A549 (cell line): ENCODE measurements around the gene STS. TPM values are rescaled to one million over a fixed set of nuclear protein-coding genes. Genes with fewer than 3 reads are reported as not detected.

Experiments
- ATAC-seq, 2 experiments: fragments of 200-7000 bp in 1 of 2; fragments of >200 bp in 1 of 2; cut with Nextera tagmentation in 1 of 2; cut with Tn5 transposase in 1 of 2; 3 replicates each; pipeline versions ENCODE4 v1.8.0 to v1.9.1; 2018 to 2020; ENCODE audit warnings: mild to moderate bottlenecking in 1 of 2, moderate library complexity in 1 of 2
- CTCF ChIA-PET: fragments of 300-600 bp; sonication (Branson Sonifier 250); formaldehyde crosslinking; extraction: SDS; loops from one replicate; lab custom pipeline; 2021; ENCODE audit warnings: antibody characterized with exemption, inconsistent platforms; lab: Yijun Ruan, JAX
- POLR2A ChIA-PET: fragments of 350-600 bp; formaldehyde crosslinking; extraction: SDS; loops from one replicate; lab custom pipeline; 2021; ENCODE audit warnings: antibody characterized with exemption, inconsistent platforms; lab: Yijun Ruan, JAX
- DNase-seq, 2 experiments: peaks; one replicate each; pipeline versions ENCODE4 v3.0.0 to v3.0.0-alpha.2; 2011 to 2016; ENCODE audit warnings: low read depth in 1 of 2, low spot score in 1 of 2
- FAIRE-seq: peaks from 2 replicates; lab custom pipeline; 2011; peaks lifted over from hg19 to GRCh38; lab: Jason Lieb, UNC
- H3K27ac ChIP-seq, 2 experiments: fragments of >200 bp; sonication (Bioruptor Twin); formaldehyde crosslinking; 3 replicates each; pipeline ENCODE4 v1.5.1; 2016 to 2017
- H3K4me1 ChIP-seq: fragments of >200 bp; sonication (Bioruptor Twin); formaldehyde crosslinking; 3 replicates; pipeline ENCODE4 v1.6.1; 2016
- H3K4me2 ChIP-seq: fragments of >200 bp; sonication (Bioruptor Twin); formaldehyde crosslinking; 3 replicates; pipeline ENCODE4 v1.6.1; 2016
- H3K4me3 ChIP-seq: fragments of >200 bp; sonication (Bioruptor Twin); formaldehyde crosslinking; 3 replicates; pipeline ENCODE4 v1.5.1; 2016
- H3K9me3 ChIP-seq: fragments of >200 bp; sonication (Bioruptor Twin); formaldehyde crosslinking; 3 replicates; pipeline ENCODE4 v1.6.1; 2016
- CBX2 ChIP-seq: fragments of 200-600 bp; sonication (generic); IDR thresholded peaks from 2 replicates; pipeline ENCODE4 v1.6.1; 2016; ENCODE audit warnings: low read depth, mild to moderate bottlenecking, borderline replicate concordance
- CEBPB ChIP-seq, 2 experiments: fragments of >200 bp in 1 of 2; sonication (Bioruptor Twin) in 1 of 2; formaldehyde crosslinking in 1 of 2; IDR thresholded peaks; 2 replicates each; pipeline ENCODE4 v1.6.1; 2012 to 2016
- EHF ChIP-seq: fragments of 250-450 bp; sonication (Bioruptor Pico); IDR thresholded peaks from 2 replicates; pipeline ENCODE4 v1.5.0; 2020; ENCODE audit warnings: mild to moderate bottlenecking
- EP300 ChIP-seq, 2 experiments: fragments of >200 bp; sonication (Bioruptor Twin); formaldehyde crosslinking; IDR thresholded peaks; 2 replicates in 1 of 2; 3 replicates in 1 of 2; pipeline ENCODE4 v1.6.1; 2016 to 2017
- ESRRA ChIP-seq: fragments of 150-350 bp; IDR thresholded peaks from 2 replicates; pipeline ENCODE4 v1.6.1; 2014; ENCODE audit warnings: mild to moderate bottlenecking, low read length, borderline replicate concordance
- HEYL ChIP-seq: fragments of 250-450 bp; sonication (Bioruptor Pico); IDR thresholded peaks from 2 replicates; pipeline ENCODE4 v1.8.0; 2021; ENCODE audit warnings: mild to moderate bottlenecking, moderate library complexity
- HOXA7 ChIP-seq: fragments of 250-450 bp; sonication (Bioruptor Pico); IDR thresholded peaks from 2 replicates; pipeline ENCODE4 v1.5.0; 2020; ENCODE audit warnings: mild to moderate bottlenecking, moderate library complexity
- HOXB5 ChIP-seq: fragments of 250-450 bp; sonication (Bioruptor Pico); IDR thresholded peaks from 2 replicates; pipeline ENCODE4 v1.5.0; 2020; ENCODE audit warnings: mild to moderate bottlenecking, moderate library complexity
- JUN ChIP-seq, 2 experiments: fragments of >200 bp; sonication (Bioruptor Twin); formaldehyde crosslinking; IDR thresholded peaks; 2 replicates in 1 of 2; 3 replicates in 1 of 2; pipeline ENCODE4 v1.6.1; 2016 to 2017
- KDM1A ChIP-seq: fragments of 200-600 bp; sonication (generic); IDR thresholded peaks from 2 replicates; pipeline ENCODE4 v1.6.1; 2016; ENCODE audit warnings: low read depth, mild to moderate bottlenecking
- KDM5A ChIP-seq: fragments of 200-600 bp; sonication (generic); IDR thresholded peaks from 2 replicates; pipeline ENCODE4 v1.6.1; 2016; ENCODE audit warnings: antibody characterized with exemption, mild to moderate bottlenecking
- NFE2L2 ChIP-seq: fragments of 150-350 bp; conservative IDR thresholded peaks from 2 replicates; pipeline ENCODE4 v1.6.1; 2014; ENCODE audit warnings: low read length
- NR3C1 ChIP-seq: fragments of >200 bp; sonication (Bioruptor Twin); formaldehyde crosslinking; IDR thresholded peaks from 3 replicates; pipeline ENCODE4 v1.6.1; 2017
- PBX3 ChIP-seq: IDR thresholded peaks from 2 replicates; pipeline ENCODE4 v1.6.1; 2012
- POLR2AphosphoS2 ChIP-seq: conservative IDR thresholded peaks from 2 replicates; pipeline ENCODE4 v1.6.1; 2012; ENCODE audit warnings: low read length, improper control_type of control experiment, inconsistent platforms
- RARB ChIP-seq: fragments of 250-450 bp; sonication (Bioruptor Pico); IDR thresholded peaks from 2 replicates; pipeline ENCODE4 v1.8.0; 2021; ENCODE audit warnings: mild to moderate bottlenecking, moderate library complexity
- RCOR1 ChIP-seq: fragments of 150-350 bp; IDR thresholded peaks from 2 replicates; pipeline ENCODE4 v1.6.1; 2014; ENCODE audit warnings: antibody characterized with exemption, low read length, low read depth
- ZNF302 ChIP-seq: fragments of 250-450 bp; sonication (Bioruptor Pico); IDR thresholded peaks from 2 replicates; pipeline ENCODE4 v1.9.0; 2021; ENCODE audit warnings: inconsistent platforms, mild to moderate bottlenecking, moderate library complexity
- ZSCAN20 ChIP-seq: fragments of 250-450 bp; sonication (Bioruptor Pico); IDR thresholded peaks from 2 replicates; pipeline ENCODE4 v1.8.0; 2022; ENCODE audit warnings: mild to moderate bottlenecking, moderate library complexity
- WGBS: methylation state at CpG from one replicate; pipeline ENCODE4 v1.1.6; 2017; ENCODE audit errors: missing lambda C conversion rate; 5-methylcytosine and 5-hydroxymethylcytosine counted together
- polyA plus RNA-seq, 4 experiments: library from polyadenylated mRNA; depleted of rRNA in 3 of 4; stranded (reverse); fragments of >200 nt; fragmentation: RNase III in 1 of 4; extraction: RNeasy Plus Mini Kit Qiagen cat#74134 plus additional on column Dnase treatment in 1 of 4; gene quantifications; 2 replicates in 3 of 4; 3 replicates in 1 of 4; pipeline ENCODE4 v1.2.3, GENCODE V29; 2011 to 2017
- TF ChIP-seq, protein P1 (sequence below): fragments of 150-350 bp; IDR thresholded peaks from 2 replicates; pipeline ENCODE4 v1.6.1; 2014; ENCODE audit warnings: low read depth, mild to moderate bottlenecking, low read length
- TF ChIP-seq, protein P2 (sequence below): fragments of 250-450 bp; sonication (Bioruptor Pico); IDR thresholded peaks from 2 replicates; pipeline ENCODE4 v1.5.0; 2021; ENCODE audit warnings: mild to moderate bottlenecking, moderate library complexity, borderline replicate concordance
- TF ChIP-seq, protein P3 (sequence below): fragments of 200-600 bp; sonication (generic); IDR thresholded peaks from 2 replicates; pipeline ENCODE4 v1.6.1; 2016; ENCODE audit warnings: antibody characterized with exemption, mild to moderate bottlenecking, moderate library complexity
- TF ChIP-seq, protein P4 (sequence below): fragments of 450-650 bp; IDR thresholded peaks from 2 replicates; pipeline ENCODE4 v1.6.1; 2014; ENCODE audit warnings: antibody characterized with exemption
- TF ChIP-seq, protein P5 (sequence below): fragments of 250-450 bp; sonication (Bioruptor Pico); IDR thresholded peaks from 2 replicates; pipeline ENCODE4 v1.5.0; 2020; ENCODE audit warnings: low read depth, mild to moderate bottlenecking, moderate library complexity

The STS gene
- polyA plus RNA-seq, 2 of the 4 experiments (the other 2 are of a cell fraction): 2.1 to 2.4 TPM

- Histone ChIP-seq H3K4me2 (no peak overlapping the region), H3K9me3 (no peaks in the 10 kb centered on the region), H3K4me3 (no peak overlapping the region), H3K4me1 (no peaks in the 10 kb centered on the region), H3K27ac (no peak overlapping the region)
- no peak for FAIRE-seq
- 93% methylated on average over 2 of the region's 2 CpGs for WGBS
- CTCF ChIA-PET: no interaction called here
- TF ChIP-seq ESRRA (no peak), KDM5A (no peak), ZSCAN20 (CRISPR knock-in tag) (no peak), EP300 (IDR thresholded peaks at IDR 0.05) (no peak), NR3C1 (no peak), HOXA7 (CRISPR knock-in tag) (no peak), EHF (no peak), CEBPB (IDR thresholded peaks at IDR 0.05) (no peak), HOXB5 (CRISPR knock-in tag) (no peak), HEYL (CRISPR knock-in tag) (no peak)
- TF ChIP-seq, protein P1, sequence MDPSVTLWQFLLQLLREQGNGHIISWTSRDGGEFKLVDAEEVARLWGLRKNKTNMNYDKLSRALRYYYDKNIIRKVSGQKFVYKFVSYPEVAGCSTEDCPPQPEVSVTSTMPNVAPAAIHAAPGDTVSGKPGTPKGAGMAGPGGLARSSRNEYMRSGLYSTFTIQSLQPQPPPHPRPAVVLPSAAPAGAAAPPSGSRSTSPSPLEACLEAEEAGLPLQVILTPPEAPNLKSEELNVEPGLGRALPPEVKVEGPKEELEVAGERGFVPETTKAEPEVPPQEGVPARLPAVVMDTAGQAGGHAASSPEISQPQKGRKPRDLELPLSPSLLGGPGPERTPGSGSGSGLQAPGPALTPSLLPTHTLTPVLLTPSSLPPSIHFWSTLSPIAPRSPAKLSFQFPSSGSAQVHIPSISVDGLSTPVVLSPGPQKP: no peak
- TF ChIP-seq, protein P2, sequence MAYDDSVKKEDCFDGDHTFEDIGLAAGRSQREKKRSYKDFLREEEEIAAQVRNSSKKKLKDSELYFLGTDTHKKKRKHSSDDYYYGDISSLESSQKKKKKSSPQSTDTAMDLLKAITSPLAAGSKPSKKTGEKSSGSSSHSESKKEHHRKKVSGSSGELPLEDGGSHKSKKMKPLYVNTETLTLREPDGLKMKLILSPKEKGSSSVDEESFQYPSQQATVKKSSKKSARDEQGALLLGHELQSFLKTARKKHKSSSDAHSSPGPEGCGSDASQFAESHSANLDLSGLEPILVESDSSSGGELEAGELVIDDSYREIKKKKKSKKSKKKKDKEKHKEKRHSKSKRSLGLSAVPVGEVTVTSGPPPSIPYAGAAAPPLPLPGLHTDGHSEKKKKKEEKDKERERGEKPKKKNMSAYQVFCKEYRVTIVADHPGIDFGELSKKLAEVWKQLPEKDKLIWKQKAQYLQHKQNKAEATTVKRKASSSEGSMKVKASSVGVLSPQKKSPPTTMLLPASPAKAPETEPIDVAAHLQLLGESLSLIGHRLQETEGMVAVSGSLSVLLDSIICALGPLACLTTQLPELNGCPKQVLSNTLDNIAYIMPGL (CRISPR knock-in tag): no peak
- TF ChIP-seq, protein P3, sequence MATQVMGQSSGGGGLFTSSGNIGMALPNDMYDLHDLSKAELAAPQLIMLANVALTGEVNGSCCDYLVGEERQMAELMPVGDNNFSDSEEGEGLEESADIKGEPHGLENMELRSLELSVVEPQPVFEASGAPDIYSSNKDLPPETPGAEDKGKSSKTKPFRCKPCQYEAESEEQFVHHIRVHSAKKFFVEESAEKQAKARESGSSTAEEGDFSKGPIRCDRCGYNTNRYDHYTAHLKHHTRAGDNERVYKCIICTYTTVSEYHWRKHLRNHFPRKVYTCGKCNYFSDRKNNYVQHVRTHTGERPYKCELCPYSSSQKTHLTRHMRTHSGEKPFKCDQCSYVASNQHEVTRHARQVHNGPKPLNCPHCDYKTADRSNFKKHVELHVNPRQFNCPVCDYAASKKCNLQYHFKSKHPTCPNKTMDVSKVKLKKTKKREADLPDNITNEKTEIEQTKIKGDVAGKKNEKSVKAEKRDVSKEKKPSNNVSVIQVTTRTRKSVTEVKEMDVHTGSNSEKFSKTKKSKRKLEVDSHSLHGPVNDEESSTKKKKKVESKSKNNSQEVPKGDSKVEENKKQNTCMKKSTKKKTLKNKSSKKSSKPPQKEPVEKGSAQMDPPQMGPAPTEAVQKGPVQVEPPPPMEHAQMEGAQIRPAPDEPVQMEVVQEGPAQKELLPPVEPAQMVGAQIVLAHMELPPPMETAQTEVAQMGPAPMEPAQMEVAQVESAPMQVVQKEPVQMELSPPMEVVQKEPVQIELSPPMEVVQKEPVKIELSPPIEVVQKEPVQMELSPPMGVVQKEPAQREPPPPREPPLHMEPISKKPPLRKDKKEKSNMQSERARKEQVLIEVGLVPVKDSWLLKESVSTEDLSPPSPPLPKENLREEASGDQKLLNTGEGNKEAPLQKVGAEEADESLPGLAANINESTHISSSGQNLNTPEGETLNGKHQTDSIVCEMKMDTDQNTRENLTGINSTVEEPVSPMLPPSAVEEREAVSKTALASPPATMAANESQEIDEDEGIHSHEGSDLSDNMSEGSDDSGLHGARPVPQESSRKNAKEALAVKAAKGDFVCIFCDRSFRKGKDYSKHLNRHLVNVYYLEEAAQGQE: no peak
- POLR2A ChIA-PET: no interaction called here
- ATAC-seq: no peak
- DNase-seq: no peak
These were observed 41.2 kb downstream of the STS start for GRCh38 chrX:7188672-7189071.

GRCh38 chrX:7190157-7190556, 42.6 kb downstream of the STS start:
- POLR2A ChIA-PET: no interaction called here
- H3K4me1 ChIP-seq: no peaks in the 10 kb centered on the region
- CTCF ChIA-PET: no interaction called here
- no peak overlapping the region for H3K4me3 ChIP-seq
- 58% methylated on average over 2 of the region's 2 CpGs for WGBS
- no peak overlapping the region for H3K4me2 ChIP-seq
- H3K9me3 ChIP-seq: no peaks in the 10 kb centered on the region
- H3K27ac ChIP-seq: no peak overlapping the region
- ATAC-seq: no peak
- no peak for TF ChIP-seq RARB
- no peak for TF ChIP-seq NR3C1
- TF ChIP-seq ESRRA: no peak
- no peak for TF ChIP-seq PBX3
- no peak for TF ChIP-seq CBX2
- TF ChIP-seq POLR2AphosphoS2: no peak
- no peak for TF ChIP-seq JUN (IDR thresholded peaks at IDR 0.05)
- no peak for TF ChIP-seq HOXB5 (CRISPR knock-in tag)
- TF ChIP-seq RCOR1: no peak
- TF ChIP-seq NFE2L2: no peak
- TF ChIP-seq, protein P4, sequence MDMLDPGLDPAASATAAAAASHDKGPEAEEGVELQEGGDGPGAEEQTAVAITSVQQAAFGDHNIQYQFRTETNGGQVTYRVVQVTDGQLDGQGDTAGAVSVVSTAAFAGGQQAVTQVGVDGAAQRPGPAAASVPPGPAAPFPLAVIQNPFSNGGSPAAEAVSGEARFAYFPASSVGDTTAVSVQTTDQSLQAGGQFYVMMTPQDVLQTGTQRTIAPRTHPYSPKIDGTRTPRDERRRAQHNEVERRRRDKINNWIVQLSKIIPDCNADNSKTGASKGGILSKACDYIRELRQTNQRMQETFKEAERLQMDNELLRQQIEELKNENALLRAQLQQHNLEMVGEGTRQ: no peak
- TF ChIP-seq, protein P5, sequence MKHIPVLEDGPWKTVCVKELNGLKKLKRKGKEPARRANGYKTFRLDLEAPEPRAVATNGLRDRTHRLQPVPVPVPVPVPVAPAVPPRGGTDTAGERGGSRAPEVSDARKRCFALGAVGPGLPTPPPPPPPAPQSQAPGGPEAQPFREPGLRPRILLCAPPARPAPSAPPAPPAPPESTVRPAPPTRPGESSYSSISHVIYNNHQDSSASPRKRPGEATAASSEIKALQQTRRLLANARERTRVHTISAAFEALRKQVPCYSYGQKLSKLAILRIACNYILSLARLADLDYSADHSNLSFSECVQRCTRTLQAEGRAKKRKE (CRISPR knock-in tag): no peak
- no peak for TF ChIP-seq ZNF302 (CRISPR knock-in tag)
- TF ChIP-seq KDM1A: no peak
- TF ChIP-seq, protein P1: no peak
- no peak for TF ChIP-seq EHF
- no peak for FAIRE-seq
- no peak for DNase-seq
